Activated CD4-positive, alpha-beta T cell treated with anti-CD3 and anti-CD28 coated beads for 4 hours (primary cell): ENCODE data around the gene NUDT8.
"Not testable (repeated sequence)": the region's sequence is repeated elsewhere in the genome, so short reads cannot be mapped to it uniquely, and the experiment has no call there.

ENCODE experiments used
- DNase-seq, 2 donors: peaks; one replicate each; pipeline ENCODE4 v3.0.0-alpha.2; 2020

Gene NUDT8

GRCh38 chr11:67610302-67610868, 19.4 kb downstream of the NUDT8 start:
- no peak for DNase-seq

- DNase-seq = no peak
Measured at GRCh38 chr11:67609316-67609715, 20.4 kb downstream of the NUDT8 start.

GRCh38 chr11:67608486-67608885, 21.3 kb downstream of the NUDT8 start:
- DNase-seq = no peak

GRCh38 chr11:67607507-67607906, 22.2 kb downstream of the NUDT8 start:
- DNase-seq = no peak

GRCh38 chr11:67606492-67607295, 23.0 kb downstream of the NUDT8 start, which contains the start of gene NDUFV1:
NDUFV1 (plus strand) TSS chr11:67606936; CDS start chr11:67607005, 69 bp downstream.
- peak; percentile 96 for DNase-seq

- no peak for DNase-seq
Measured at GRCh38 chr11:67606093-67606491, 23.6 kb downstream of the NUDT8 start.

GRCh38 chr11:67605231-67606011, 24.3 kb downstream of the NUDT8 start:
- DNase-seq = no peak

GRCh38 chr11:67604815-67605214, 24.9 kb downstream of the NUDT8 start:
- DNase-seq = no peak

GRCh38 chr11:67604119-67604518, 25.6 kb downstream of the NUDT8 start:
- DNase-seq = not testable (repeated sequence)

- no peak for DNase-seq
Measured at GRCh38 chr11:67601098-67601497, 28.6 kb downstream of the NUDT8 start.

- DNase-seq = no peak
Measured at GRCh38 chr11:67600324-67601029, 29.3 kb downstream of the NUDT8 start.

- no peak for DNase-seq
Measured at GRCh38 chr11:67599149-67599548, 30.6 kb downstream of the NUDT8 start.

- not testable (repeated sequence) for DNase-seq
Measured at GRCh38 chr11:67597963-67598362, 31.8 kb downstream of the NUDT8 start.

GRCh38 chr11:67597458-67597857, 32.3 kb downstream of the NUDT8 start:
- not testable (repeated sequence) for DNase-seq

- no peak for DNase-seq
Measured at GRCh38 chr11:67596753-67597300, 32.9 kb downstream of the NUDT8 start.

GRCh38 chr11:67594480-67594879, 35.3 kb downstream of the NUDT8 start:
- no peak for DNase-seq

- DNase-seq = no peak
Measured at GRCh38 chr11:67593565-67593905, 36.2 kb downstream of the NUDT8 start.

GRCh38 chr11:67592880-67593564, 36.7 kb downstream of the NUDT8 start:
- no peak for DNase-seq

GRCh38 chr11:67588899-67589415, 40.8 kb downstream of the NUDT8 start:
- not testable (repeated sequence) for DNase-seq

GRCh38 chr11:67588136-67588503, 41.6 kb downstream of the NUDT8 start:
- no peak for DNase-seq

- no peak for DNase-seq
Measured at GRCh38 chr11:67586568-67587250, 43.0 kb downstream of the NUDT8 start.
